ENCODE results near the gene KCNMB1.

- TF ChIP-seq CTCF (IDR thresholded peaks at IDR 0.05) (no peak), POLR2A (IDR thresholded peaks at IDR 0.05) (no peak)
Observed at GRCh38 chr5:170418736-170419135, 29.6 kb upstream of the KCNMB1 start.

Data from thyroid gland (tissue), 4 donors.